IMR-90 (cell line): ENCODE measurements around the gene BRWD1. TPM values are rescaled to one million over a fixed set of nuclear protein-coding genes. Genes with fewer than 3 reads are reported as not detected.

Experiments
- ATAC-seq: fragments of 200-7000 bp; cut with Tn5 transposase; 2 replicates; pipeline ENCODE4 v1.9.1; 2020; ENCODE audit warnings: low read depth, mild to moderate bottlenecking, moderate library complexity
- BruUV-seq: library from RNA; stranded (reverse); fragments of 400-500 nt; replicated peaks from 2 replicates; lab custom pipeline; 2021; lab: Mats Ljungman, UMichigan
- CTCF ChIA-PET: fragments of 300-600 bp; formaldehyde crosslinking; extraction: SDS; loops from one replicate; lab custom pipeline; 2021; ENCODE audit warnings: antibody characterized with exemption; lab: Yijun Ruan, JAX
- POLR2A ChIA-PET: fragments of 300-600 bp; sonication (Branson Sonifier 250); formaldehyde crosslinking; loops from one replicate; lab custom pipeline; 2022; ENCODE audit warnings: antibody characterized with exemption; ENCODE audit not compliant: unreplicated experiment; lab: Charles Lee
- DNase-seq: peaks from one replicate; pipeline ENCODE4 v3.0.0; 2013
- H2AFZ ChIP-seq: replicated peaks from 2 replicates; pipeline ENCODE3; 2013; ENCODE audit warnings: low read length, mild to moderate bottlenecking; ENCODE audit not compliant: poor library complexity
- H2AK5ac ChIP-seq: 2 replicates; pipeline ENCODE4 v1.6.1; 2013; ENCODE audit warnings: low read depth, low read length, inconsistent platforms
- H2AK9ac ChIP-seq: replicated peaks from 2 replicates; pipeline ENCODE3; 2013; ENCODE audit warnings: mild to moderate bottlenecking, low read depth, low read length, moderate library complexity; ENCODE audit not compliant: poor library complexity
- H2BK120ac ChIP-seq: 2 replicates; pipeline ENCODE4 v1.6.1; 2013; ENCODE audit warnings: low read depth, low read length, inconsistent platforms
- H2BK15ac ChIP-seq: 3 replicates; pipeline ENCODE4 v1.6.1; 2013; ENCODE audit warnings: low read depth, low read length, inconsistent platforms
- H2BK20ac ChIP-seq: 2 replicates; pipeline ENCODE4 v1.6.1; 2013; ENCODE audit warnings: low read depth, mild to moderate bottlenecking, inconsistent platforms, low read length, moderate library complexity
- H2BK5ac ChIP-seq: 2 replicates; pipeline ENCODE4 v1.6.1; 2013; ENCODE audit warnings: mild to moderate bottlenecking, low read depth, low read length, inconsistent platforms; ENCODE audit not compliant: poor library complexity, severe bottlenecking
- H3K14ac ChIP-seq: replicated peaks from 2 replicates; pipeline ENCODE4 v1.6.1; 2013; ENCODE audit warnings: low read depth, low read length, inconsistent platforms
- H3K18ac ChIP-seq: 2 replicates; pipeline ENCODE4 v1.6.1; 2013; ENCODE audit warnings: low read depth, low read length, control low read depth
- H3K23ac ChIP-seq: 2 replicates; pipeline ENCODE4 v1.6.1; 2013; ENCODE audit warnings: low read depth, low read length, inconsistent platforms
- H3K27ac ChIP-seq: 2 replicates; pipeline ENCODE4 v1.5.1; 2013; ENCODE audit warnings: mild to moderate bottlenecking, control low read depth, low read length; ENCODE audit not compliant: insufficient read depth
- H3K27me3 ChIP-seq: 2 replicates; pipeline ENCODE4 v1.6.1; 2013; ENCODE audit warnings: low read length; ENCODE audit not compliant: control insufficient read depth, insufficient read depth
- H3K36me3 ChIP-seq: 2 replicates; pipeline ENCODE4 v1.6.1; 2013; ENCODE audit warnings: low read length, mixed read lengths; ENCODE audit not compliant: control insufficient read depth, insufficient read depth
- H3K4ac ChIP-seq: 2 replicates; pipeline ENCODE4 v1.6.1; 2013; ENCODE audit warnings: low read depth, low read length, inconsistent platforms
- H3K4me1 ChIP-seq: 2 replicates; pipeline ENCODE4 v1.6.1; 2013; ENCODE audit warnings: low read length, mixed read lengths; ENCODE audit not compliant: control insufficient read depth, insufficient read depth
- H3K4me2 ChIP-seq: 2 replicates; pipeline ENCODE4 v1.6.1; 2013; ENCODE audit warnings: low read depth, mild to moderate bottlenecking, control low read depth, low read length, moderate library complexity
- H3K4me3 ChIP-seq: 2 replicates; pipeline ENCODE4 v1.5.1; 2013; ENCODE audit warnings: low read depth, mild to moderate bottlenecking, control low read depth, low read length, moderate library complexity; ENCODE audit not compliant: insufficient read depth
- H3K56ac ChIP-seq: 2 replicates; pipeline ENCODE4 v1.6.1; 2013; ENCODE audit warnings: low read length, inconsistent platforms; ENCODE audit not compliant: insufficient read depth; ENCODE audit errors: extremely low read depth
- H3K79me1 ChIP-seq, 2 experiments: 2 replicates each; pipeline ENCODE4 v1.6.1; 2013; ENCODE audit warnings: low read length in 2 of 2, inconsistent platforms in 1 of 2, low read depth in 1 of 2
- H3K9ac ChIP-seq: 2 replicates; pipeline ENCODE4 v1.6.1; 2013; ENCODE audit warnings: low read depth, low read length, control low read depth
- H3K9me1 ChIP-seq: 2 replicates; pipeline ENCODE4 v1.6.1; 2013; ENCODE audit warnings: low read length, inconsistent platforms; ENCODE audit not compliant: insufficient read depth
- H3K9me3 ChIP-seq: 2 replicates; pipeline ENCODE4 v1.6.1; 2013; ENCODE audit warnings: low read length; ENCODE audit not compliant: control insufficient read depth, insufficient read depth
- H4K20me1 ChIP-seq: 2 replicates; pipeline ENCODE4 v1.6.1; 2013; ENCODE audit warnings: low read length, inconsistent platforms; ENCODE audit not compliant: insufficient read depth
- H4K5ac ChIP-seq: 2 replicates; pipeline ENCODE4 v1.6.1; 2013; ENCODE audit warnings: mild to moderate bottlenecking, low read depth, low read length, control low read depth
- H4K8ac ChIP-seq, 2 experiments: 2 replicates each; pipeline ENCODE4 v1.6.1; 2013; ENCODE audit warnings: low read depth in 2 of 2, low read length in 2 of 2, control low read depth in 1 of 2, inconsistent platforms in 1 of 2
- H4K91ac ChIP-seq: 2 replicates; pipeline ENCODE4 v1.6.1; 2013; ENCODE audit warnings: low read depth, low read length, inconsistent platforms; ENCODE audit not compliant: insufficient read depth
- MXI1 ChIP-seq: IDR thresholded peaks from 2 replicates; pipeline ENCODE4 v1.6.1; 2012; ENCODE audit warnings: low read depth, mild to moderate bottlenecking, low read length, moderate library complexity, borderline replicate concordance
- RCOR1 ChIP-seq: IDR thresholded peaks from 2 replicates; pipeline ENCODE4 v1.6.1; 2012; ENCODE audit warnings: mild to moderate bottlenecking, low read length, improper control_type of control experiment; ENCODE audit not compliant: insufficient replicate concordance
- WGBS, 2 experiments: methylation state at CpG; one replicate each; pipeline versions ENCODE4 v1.1.5 to v1.1.7; 2013; ENCODE audit warnings: missing lambda C conversion rate in 2 of 2; ENCODE audit not compliant: insufficient read length in 1 of 2; ENCODE audit errors: extremely low coverage in 2 of 2; 5-methylcytosine and 5-hydroxymethylcytosine counted together
- dilution Hi-C: fragments of 300-500 bp; cut with HindIII; formaldehyde crosslinking; loops from one replicate; pipeline ENCODE4 v1.14.3; 2018; ENCODE audit warnings: low sequenced_read_pairs; ENCODE audit not compliant: unreplicated experiment
- in situ Hi-C: fragments of 300-500 bp; cut with MboI; formaldehyde crosslinking; loops from 3 replicates; pipeline ENCODE4 v1.14.3; 2019; ENCODE audit warnings: low sequenced_read_pairs, inconsistent platforms, mixed read lengths
- intact Hi-C: fragments of 100-400 bp; cut with micrococcal nuclease; formaldehyde crosslinking; loops from 2 replicates; pipeline ENCODE4 v1.10.0; 2022
- polyA plus RNA-seq, 3 experiments: library from polyadenylated mRNA; depleted of rRNA; stranded (reverse); fragments of >200 nt; gene quantifications; 2 replicates each; pipeline ENCODE4 v1.2.3, GENCODE V29; 2012; ENCODE audit warnings: low replicate concordance in 1 of 3
- total RNA-seq: library from RNA; depleted of rRNA; stranded (reverse); fragments of >200 nt; gene quantifications from 2 replicates; pipeline ENCODE4 v1.2.3, GENCODE V29; 2012
- TF ChIP-seq, protein P1 (sequence below): fragments of 150-350 bp; IDR thresholded peaks from 2 replicates; pipeline ENCODE4 v1.6.1; 2016; ENCODE audit warnings: low read depth, mild to moderate bottlenecking, low read length, moderate library complexity, borderline replicate concordance
- TF ChIP-seq, protein P2 (sequence below): conservative IDR thresholded peaks from 2 replicates; pipeline ENCODE4 v1.5.1; 2012; ENCODE audit warnings: mild to moderate bottlenecking, low read depth, low read length, improper control_type of control experiment

The BRWD1 gene
- total and polyA plus RNA-seq, 2 of the 4 experiments (the other 2 are of a cell fraction), result 6.7 to 28.7 TPM

DNA sequence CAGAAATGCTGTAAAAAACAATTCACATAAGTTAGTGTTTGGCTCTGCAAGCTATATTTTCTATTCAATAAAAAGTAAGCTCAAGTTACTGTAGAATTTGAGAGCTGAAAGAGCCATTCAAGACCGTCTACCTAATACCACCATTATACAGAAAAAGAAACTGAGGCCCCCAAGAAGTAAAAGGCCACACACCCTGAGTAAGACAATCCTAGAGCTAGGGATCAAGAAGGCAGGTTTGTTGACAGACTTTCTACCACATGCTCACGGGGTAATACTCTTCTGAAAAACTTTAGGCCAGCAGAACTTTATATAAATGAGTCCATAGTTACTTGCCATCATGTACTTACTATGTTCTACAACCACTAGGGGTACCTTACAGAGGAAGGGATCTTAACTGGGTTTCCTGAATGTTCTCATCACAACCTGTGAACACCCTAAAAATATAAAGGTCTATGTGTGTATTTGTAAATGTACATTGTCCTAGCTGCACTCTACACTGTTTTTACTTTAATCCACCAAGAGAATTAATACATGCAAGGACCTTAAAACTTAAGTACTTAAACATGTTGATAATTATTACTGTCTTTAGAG is 132.9 kb downstream of the BRWD1 start:
- H3K56ac ChIP-seq, result no peak overlapping the region
- TF ChIP-seq MXI1, result no peak
- TF ChIP-seq, protein P1, sequence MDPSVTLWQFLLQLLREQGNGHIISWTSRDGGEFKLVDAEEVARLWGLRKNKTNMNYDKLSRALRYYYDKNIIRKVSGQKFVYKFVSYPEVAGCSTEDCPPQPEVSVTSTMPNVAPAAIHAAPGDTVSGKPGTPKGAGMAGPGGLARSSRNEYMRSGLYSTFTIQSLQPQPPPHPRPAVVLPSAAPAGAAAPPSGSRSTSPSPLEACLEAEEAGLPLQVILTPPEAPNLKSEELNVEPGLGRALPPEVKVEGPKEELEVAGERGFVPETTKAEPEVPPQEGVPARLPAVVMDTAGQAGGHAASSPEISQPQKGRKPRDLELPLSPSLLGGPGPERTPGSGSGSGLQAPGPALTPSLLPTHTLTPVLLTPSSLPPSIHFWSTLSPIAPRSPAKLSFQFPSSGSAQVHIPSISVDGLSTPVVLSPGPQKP, result no peak
- TF ChIP-seq RCOR1, result no peak
- TF ChIP-seq, protein P2, sequence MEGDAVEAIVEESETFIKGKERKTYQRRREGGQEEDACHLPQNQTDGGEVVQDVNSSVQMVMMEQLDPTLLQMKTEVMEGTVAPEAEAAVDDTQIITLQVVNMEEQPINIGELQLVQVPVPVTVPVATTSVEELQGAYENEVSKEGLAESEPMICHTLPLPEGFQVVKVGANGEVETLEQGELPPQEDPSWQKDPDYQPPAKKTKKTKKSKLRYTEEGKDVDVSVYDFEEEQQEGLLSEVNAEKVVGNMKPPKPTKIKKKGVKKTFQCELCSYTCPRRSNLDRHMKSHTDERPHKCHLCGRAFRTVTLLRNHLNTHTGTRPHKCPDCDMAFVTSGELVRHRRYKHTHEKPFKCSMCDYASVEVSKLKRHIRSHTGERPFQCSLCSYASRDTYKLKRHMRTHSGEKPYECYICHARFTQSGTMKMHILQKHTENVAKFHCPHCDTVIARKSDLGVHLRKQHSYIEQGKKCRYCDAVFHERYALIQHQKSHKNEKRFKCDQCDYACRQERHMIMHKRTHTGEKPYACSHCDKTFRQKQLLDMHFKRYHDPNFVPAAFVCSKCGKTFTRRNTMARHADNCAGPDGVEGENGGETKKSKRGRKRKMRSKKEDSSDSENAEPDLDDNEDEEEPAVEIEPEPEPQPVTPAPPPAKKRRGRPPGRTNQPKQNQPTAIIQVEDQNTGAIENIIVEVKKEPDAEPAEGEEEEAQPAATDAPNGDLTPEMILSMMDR, result 0 out of 2 replicates have a peak, but pooled peaks have one; percentile 9
- no peak overlapping the region for H4K8ac ChIP-seq
- H2AK9ac ChIP-seq, result no peak overlapping the region
- no peak overlapping the region for H2BK120ac ChIP-seq
- H3K18ac ChIP-seq, result no peak overlapping the region
- H3K79me1 ChIP-seq, result peaks cover 22 to 42% of the 10 kb centered on the region in 2 experiments
- H3K27ac ChIP-seq, result no peak overlapping the region
- no peak overlapping the region for H3K4me2 ChIP-seq
- no peak overlapping the region for H2BK5ac ChIP-seq
- H3K23ac ChIP-seq, result no peak overlapping the region
- no peaks in the 10 kb centered on the region for H3K27me3 ChIP-seq
- ChIA-PET CTCF (no interaction called here), POLR2A (no interaction called here)
- no peak overlapping the region for H3K4ac ChIP-seq
- peaks cover 5% of the 10 kb centered on the region for H3K36me3 ChIP-seq
- H3K4me1 ChIP-seq, result peaks cover 4% of the 10 kb centered on the region
- no peaks in the 10 kb centered on the region; the same call in 1 of the 2 replicates for H3K9me1 ChIP-seq
- no peak overlapping the region for H2AK5ac ChIP-seq
- no peak overlapping the region for H4K5ac ChIP-seq
- WGBS, 2 experiments, result no CpG with 5 or more reads among the region's 2 CpGs
- no TSS peak for BruUV-seq
- H4K20me1 ChIP-seq, result peaks cover 11% of the 10 kb centered on the region; the same call in 1 of the 2 replicates
- ATAC-seq (no peak), DNase-seq (no peak)
- H3K14ac ChIP-seq, result no peak overlapping the region
- H2BK20ac ChIP-seq, result no peak overlapping the region
- dilution Hi-C loops (no loop called here), in situ Hi-C loops (no loop called here), intact Hi-C loops (loop anchor here (5.0 kb wide), 2 partner anchors 207 to 267 kb away; partner anchors contain the start of gene LCA5L)
- H2AFZ ChIP-seq, result no peak overlapping the region
- H2BK15ac ChIP-seq, result no peak overlapping the region
- no peak overlapping the region for H3K9ac ChIP-seq
- no peak overlapping the region for H4K91ac ChIP-seq
- no peak overlapping the region for H3K4me3 ChIP-seq
- no peaks in the 10 kb centered on the region for H3K9me3 ChIP-seq
